Ovary (tissue), 10 donors: ENCODE results near the gene PTMS. TPM values are rescaled to one million over a fixed set of nuclear protein-coding genes. Genes with fewer than 3 reads are reported as not detected.

Experiments
- DNase-seq, 5 donors: peaks; one replicate each; pipeline ENCODE4 v3.0.0-alpha.2; 2019 to 2020
- H3K27ac ChIP-seq, 2 donors: fragments of 200-600 bp; one replicate each; pipeline versions ENCODE4 v1.5.1 to v1.8.0; 2019 to 2022
- H3K27me3 ChIP-seq: fragments of 200-600 bp; one replicate; pipeline ENCODE4 v1.8.0; 2022
- H3K36me3 ChIP-seq: fragments of 200-600 bp; sonication (generic); one replicate; pipeline ENCODE4 v1.5.1; 2019
- H3K4me1 ChIP-seq: one replicate; pipeline ENCODE4 v1.8.1; 2013; ENCODE audit warnings: mild to moderate bottlenecking, moderate library complexity; ENCODE audit not compliant: insufficient read depth
- H3K4me3 ChIP-seq: fragments of 200-600 bp; sonication (generic); one replicate; pipeline ENCODE4 v1.5.1; 2017
- H3K9me3 ChIP-seq, 2 donors: fragments of 200-600 bp in 1 of 2; sonication (generic) in 1 of 2; one replicate each; pipeline versions ENCODE4 v1.5.1 to v1.8.1; 2013 to 2019; ENCODE audit warnings: mild to moderate bottlenecking in 1 of 2, moderate library complexity in 1 of 2
- CTCF ChIP-seq, 3 donors: fragments of 450-650 bp in 2 of 3; fragments of 200-600 bp in 1 of 3; IDR thresholded peaks; one replicate each; pipeline versions ENCODE4 v1.5.1 to v1.8.0; 2016 to 2022; ENCODE audit warnings: antibody characterized with exemption in 3 of 3, mild to moderate bottlenecking in 1 of 3
- EP300 ChIP-seq: sonication (generic); formaldehyde crosslinking; IDR thresholded peaks from one replicate; pipeline ENCODE4 v1.6.1; 2017; ENCODE audit warnings: antibody characterized with exemption
- POLR2A ChIP-seq: fragments of 450-650 bp; IDR thresholded peaks from one replicate; pipeline ENCODE4 v1.6.1; 2017; ENCODE audit warnings: antibody characterized with exemption, mild to moderate bottlenecking, moderate library complexity
- WGBS, 3 donors: extraction: QIAGEN DNeasy Blood & Tissue Kit in 1 of 3; methylation state at CpG; one replicate each; pipeline versions ENCODE4 v1.1.5 to v1.1.7; 2013 to 2017; 5-methylcytosine and 5-hydroxymethylcytosine counted together
- intact Hi-C, 4 donors: fragments of 100-400 bp; cut with DNase I; formaldehyde crosslinking; loops; one replicate each; pipeline versions ENCODE4 v1.11.0 to v1.15.1; 2022 to 2023
- long read RNA-seq, 3 donors: library from polyadenylated mRNA in 2 of 3; unstranded in 2 of 3; transcript quantifications; one replicate each; pipeline ENCODE4 v2.0.0 and lab custom pipeline, GENCODE V29; 2021 to 2026
- polyA plus RNA-seq, 2 donors: library from polyadenylated mRNA; stranded (reverse); fragments of 200-250 nt in 1 of 2; fragments of 350-450 nt in 1 of 2; fragmentation: Illumina TruSeq in 1 of 2; extraction: RNeasy Lipid Tissue Mini Kit (QIAGEN cat#74804) in 1 of 2; gene quantifications; one replicate each; pipeline ENCODE4 v1.2.3, GENCODE V29; 2013 to 2014
- total RNA-seq, 7 donors: library from RNA; depleted of rRNA in 2 of 7; stranded (reverse); fragments of >200 nt in 2 of 7; fragmentation: NEBNext Ultra II Directional in 3 of 7; extraction: Animal tissue kit (Norgen Biotek cat#: 25700) in 3 of 7; gene quantifications; one replicate each; pipeline versions ENCODE4 v1.1.0 to v1.2.4, GENCODE V29; 2016 to 2023
- donor health status: DM: no; HTN: no; CAD: no; lungs with moderate emphysema.
- donor health status: DM: no; HTN: no; CAD: no.
- donor health status: Bipolar disorder and iron deficiency.
- donor health status: DM: yes; HTN: yes; CAD: no.
- donor health status: DM: no; HTN: no; CAD: no.
- donor health status: DM: yes; HTN: yes; CAD: no.

The PTMS gene
- total RNA-seq (1,000 to 10,000 TPM in 1 of 7 donors, 100 to 1,000 TPM in 6; 100 to 1,013 (median 576) TPM), polyA plus RNA-seq (100 to 1,000 TPM; 550 to 594 TPM)
- long read RNA-seq, donor 1, partial matches to known transcripts = 23 of 64 reads
- long read RNA-seq, donor 1, other reads (novel, unspliced or antisense) = 38 of 64 reads
- long read RNA-seq, donor 2, transcript PTMS-207 (5 exons, 1,150 nt) = major isoform, 64 of 115 reads
- long read RNA-seq, donor 2, partial matches to known transcripts = 38 of 115 reads
- long read RNA-seq, donor 2, other reads (novel, unspliced or antisense) = 9 of 115 reads
- long read RNA-seq, donor 3, transcript PTMS-207 (5 exons, 1,150 nt) = major isoform, 209 of 335 reads
- long read RNA-seq, donor 3, partial matches to known transcripts = 56 of 335 reads
- long read RNA-seq, donor 3, other reads (novel, unspliced or antisense) = 68 of 335 reads

- peak; percentile 91 to 93 (median 91) for DNase-seq
- no peaks in the 10 kb centered on the region for H3K36me3 ChIP-seq
- peak within 1 kb of the TSS; percentile 91 to 100 for H3K27ac ChIP-seq
- TF ChIP-seq POLR2A = peak; percentile 88
- no peak for TF ChIP-seq EP300
- intact Hi-C loops = loop anchor here in 2 of 4 donors (2.0 kb wide), 1 partner anchor 13 kb away; the partner anchor contains the start of gene MLF2 (in 2 of the 2)
- WGBS, 3 donors = 0 to 2% (median 1%) methylated on average over 39 to 63 of the region's 63 CpGs
- peak within 1 kb of the TSS; percentile 68 for H3K4me3 ChIP-seq
- H3K9me3 ChIP-seq = no peaks in the 10 kb centered on the region
- no peaks in the 10 kb centered on the region for H3K27me3 ChIP-seq
- peaks cover 23% of the 10 kb centered on the region for H3K4me1 ChIP-seq
Measured at GRCh38 chr12:6765634-6766581, at the start of gene PTMS. PTMS (plus strand) TSS chr12:6766363; CDS start chr12:6766706, 343 bp downstream.

- intact Hi-C loops = no loop called here
- Histone ChIP-seq H3K4me3 (no peak overlapping the region), H3K27me3 (no peaks in the 10 kb centered on the region), H3K9me3 (no peaks in the 10 kb centered on the region), H3K27ac (no peak overlapping the region), H3K4me1 (no peaks in the 10 kb centered on the region), H3K36me3 (no peaks in the 10 kb centered on the region)
- no peak for DNase-seq
- TF ChIP-seq POLR2A (no peak), EP300 (no peak), CTCF (IDR thresholded peaks at IDR 0.05) (no peak)
- WGBS, 3 donors = 66 to 85% (median 75%) methylated on average over 8 to 10 of the region's 10 CpGs
Measured at GRCh38 chr12:6716874-6717437, 49.2 kb upstream of the PTMS start.

GRCh38 chr12:6722863-6723262, 43.3 kb upstream of the PTMS start:
- 76 to 82% (median 80%) methylated on average over 3 of the region's 3 CpGs for WGBS, 3 donors
- intact Hi-C loops = no loop called here
- H3K36me3 ChIP-seq = no peaks in the 10 kb centered on the region
- TF ChIP-seq POLR2A (no peak), CTCF (IDR thresholded peaks at IDR 0.05) (no peak), EP300 (no peak)
- peaks cover 4% of the 10 kb centered on the region for H3K4me1 ChIP-seq
- no peak overlapping the region for H3K27ac ChIP-seq
- H3K27me3 ChIP-seq = no peaks in the 10 kb centered on the region
- no peaks in the 10 kb centered on the region for H3K9me3 ChIP-seq
- H3K4me3 ChIP-seq = no peak overlapping the region
- DNase-seq = no peak

GRCh38 chr12:6723607-6724408, 42.4 kb upstream of the PTMS start, which contains the start of gene COPS7A:
COPS7A (plus strand) TSS chr12:6724046; CDS start chr12:6724657, 611 bp downstream.
- Histone ChIP-seq H3K4me3 (peak within 1 kb of the TSS; percentile 72), H3K4me1 (peaks cover 4% of the 10 kb centered on the region), H3K27me3 (no peaks in the 10 kb centered on the region), H3K27ac (peak within 1 kb of the TSS; percentile 6 to 78), H3K36me3 (no peaks in the 10 kb centered on the region), H3K9me3 (no peaks in the 10 kb centered on the region)
- peak; percentile 94 to 97 (median 95) for DNase-seq
- WGBS, 3 donors = 0 to 1% (median 1%) methylated on average over 48 to 49 of the region's 49 CpGs
- TF ChIP-seq CTCF (IDR thresholded peaks at IDR 0.05) (no peak), EP300 (peak; percentile 20), POLR2A (peak; percentile 66)
- intact Hi-C loops = no loop called here
